GM18951 (cell line): ENCODE results near the gene SERPINB4.

Experiments
- POLR2A ChIP-seq: IDR thresholded peaks from 4 replicates; pipeline ENCODE4 v1.6.1; 2011; ENCODE audit warnings: mild to moderate bottlenecking; ENCODE audit not compliant: insufficient read length, insufficient read depth; ENCODE audit errors: extremely low read depth
- in situ Hi-C: fragments of 300-500 bp; cut with MboI; formaldehyde crosslinking; loops from one replicate; pipeline ENCODE4 v1.12.0; 2022; ENCODE audit warnings: low sequenced_read_pairs, mixed read lengths, inconsistent platforms; ENCODE audit not compliant: unreplicated experiment

Gene SERPINB4

GRCh38 chr18:63604791-63605567, 39.1 kb downstream of the SERPINB4 start:
- TF ChIP-seq POLR2A, result no peak
- in situ Hi-C loops, result no loop called here

DNA sequence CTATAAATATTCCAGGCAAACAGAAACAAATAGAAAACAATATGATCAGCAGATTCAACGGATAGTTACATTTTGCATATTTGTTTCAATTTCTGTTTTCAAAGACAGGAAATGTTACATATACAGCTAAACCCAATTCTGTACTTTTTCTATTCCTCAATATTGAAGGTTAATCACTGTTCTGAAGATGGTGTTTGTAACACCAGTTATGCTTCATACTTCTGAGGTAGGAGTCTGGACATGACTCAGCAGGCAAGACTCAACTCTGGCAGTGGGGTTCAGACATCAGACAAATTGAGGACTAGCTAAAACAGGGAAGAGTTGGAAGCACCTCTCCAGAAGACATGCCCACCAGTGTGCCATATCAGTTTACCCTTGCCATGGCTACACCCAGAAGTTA, 40.3 kb downstream of the SERPINB4 start:
- TF ChIP-seq POLR2A, result no peak
- in situ Hi-C loops, result no loop called here

GRCh38 chr18:63603355-63603754, 40.7 kb downstream of the SERPINB4 start:
- no peak for TF ChIP-seq POLR2A

DNA sequence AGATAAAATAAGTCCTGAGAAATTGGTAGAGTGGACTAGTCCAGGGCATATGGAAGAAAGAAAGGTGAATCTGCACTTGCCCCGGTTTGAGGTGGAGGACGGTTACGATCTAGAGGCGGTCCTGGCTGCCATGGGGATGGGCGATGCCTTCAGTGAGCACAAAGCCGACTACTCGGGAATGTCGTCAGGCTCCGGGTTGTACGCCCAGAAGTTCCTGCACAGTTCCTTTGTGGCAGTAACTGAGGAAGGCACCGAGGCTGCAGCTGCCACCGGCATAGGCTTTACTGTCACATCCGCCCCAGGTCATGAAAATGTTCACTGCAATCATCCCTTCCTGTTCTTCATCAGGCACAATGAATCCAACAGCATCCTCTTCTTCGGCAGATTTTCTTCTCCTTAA, 47.1 kb downstream of the SERPINB4 start:
- TF ChIP-seq POLR2A, result no peak
- in situ Hi-C loops, result no loop called here

More at GRCh38 chr18:63603355-63603754, 40.7 kb downstream of the SERPINB4 start:
- in situ Hi-C loops, result no loop called here

DNA sequence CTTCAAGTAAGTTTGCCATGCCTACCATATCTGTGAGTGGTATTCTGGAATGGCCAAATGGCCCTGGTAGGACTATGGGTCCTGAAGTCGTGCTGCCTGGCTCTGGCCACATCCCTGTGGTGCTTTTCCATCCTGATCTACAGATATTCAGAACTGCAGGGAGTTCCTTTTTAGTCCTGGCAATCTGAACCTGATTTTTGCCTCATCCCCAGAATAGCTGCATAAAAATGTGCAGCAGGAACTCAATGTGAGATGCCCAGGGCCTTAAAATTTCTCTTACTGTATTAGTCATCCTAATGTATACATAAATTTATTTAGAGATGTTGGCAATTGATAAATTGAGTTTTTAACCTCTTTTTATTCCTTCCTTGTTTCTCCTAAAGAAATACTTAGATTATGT, 51.6 kb downstream of the SERPINB4 start:
- TF ChIP-seq POLR2A, result no peak
- in situ Hi-C loops, result no loop called here

- no peak for TF ChIP-seq POLR2A
- in situ Hi-C loops, result no loop called here
Measured at GRCh38 chr18:63591725-63592124, 52.3 kb downstream of the SERPINB4 start.

- no peak for TF ChIP-seq POLR2A
- in situ Hi-C loops, result no loop called here
Measured at GRCh38 chr18:63590966-63591695, 52.9 kb downstream of the SERPINB4 start.

DNA sequence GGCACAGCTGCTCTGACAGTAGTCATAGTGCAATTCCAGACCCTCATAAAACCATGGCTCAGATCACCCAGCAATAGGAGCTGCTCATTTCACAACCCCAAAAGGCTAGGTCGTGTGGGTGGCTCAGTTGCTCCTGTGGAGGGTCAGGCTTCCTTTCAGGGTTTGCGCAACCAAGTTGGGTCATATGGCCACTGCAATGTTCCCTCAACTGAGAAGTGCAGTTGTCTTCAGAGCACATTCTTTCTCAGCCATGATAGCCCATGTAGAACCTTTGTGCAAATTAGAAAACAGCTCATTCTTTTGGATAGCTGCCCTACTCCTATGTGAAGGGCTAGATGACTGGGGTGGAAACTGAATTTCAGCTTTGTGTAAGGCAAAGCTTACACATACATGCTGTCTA, 53.7 kb downstream of the SERPINB4 start:
- in situ Hi-C loops, result no loop called here
- TF ChIP-seq POLR2A, result no peak

- in situ Hi-C loops, result no loop called here
Measured at GRCh38 chr18:63588909-63589308, 55.1 kb downstream of the SERPINB4 start.

More at GRCh38 chr18:63588909-63589308, 55.1 kb downstream of the SERPINB4 start:
- TF ChIP-seq POLR2A, result no peak
